RKO (cell line): ENCODE measurements around the gene OR2B6.
"Not testable (repeated sequence)": the region's sequence is repeated elsewhere in the genome, so short reads cannot be mapped to it uniquely, and the experiment has no call there.

ENCODE experiments used
- DNase-seq: peaks from one replicate; pipeline ENCODE4 v3.0.0-alpha.2; 2016; ENCODE audit warnings: low spot score

OR2B6 gene

GRCh38 chr6:27956941-27957340 is at the start of gene OR2B6:
OR2B6 (plus strand) TSS chr6:27957241; CDS start chr6:27957241, 0 bp downstream.
- no peak for DNase-seq

GRCh38 chr6:27908017-27908416 is 49.0 kb upstream of the OR2B6 start:
- DNase-seq: no peak

- DNase-seq: no peak
Measured at GRCh38 chr6:27911956-27912446, 45.0 kb upstream of the OR2B6 start, which contains the start of gene OR2B2. OR2B2 (minus strand) TSS chr6:27912396; CDS start chr6:27912319, 77 bp downstream.

- DNase-seq: peak; percentile 20
Measured at GRCh38 chr6:27922949-27923348, 34.1 kb upstream of the OR2B6 start.

- no peak for DNase-seq
Measured at GRCh38 chr6:27924179-27924578, 32.9 kb upstream of the OR2B6 start.

- DNase-seq: not testable (repeated sequence)
Measured at GRCh38 chr6:27928041-27928440, 29.0 kb upstream of the OR2B6 start.

- DNase-seq: not testable (repeated sequence)
Measured at GRCh38 chr6:27929930-27930329, 27.1 kb upstream of the OR2B6 start.

GRCh38 chr6:27931209-27931608 is 25.8 kb upstream of the OR2B6 start:
- no peak for DNase-seq

GRCh38 chr6:27940766-27941165 is 16.3 kb upstream of the OR2B6 start:
- DNase-seq: peak; percentile 7

GRCh38 chr6:27943072-27943471 is 14.0 kb upstream of the OR2B6 start:
- not testable (repeated sequence) for DNase-seq

GRCh38 chr6:27948237-27948636 is 8.8 kb upstream of the OR2B6 start:
- no peak for DNase-seq

GRCh38 chr6:27951040-27951439 is 6.0 kb upstream of the OR2B6 start:
- DNase-seq: no peak

GRCh38 chr6:27957516-27957915 is 475 bp downstream of the OR2B6 start:
- no peak for DNase-seq

GRCh38 chr6:27962506-27962905 is 5.5 kb downstream of the OR2B6 start:
- DNase-seq: no peak

- DNase-seq: no peak
Measured at GRCh38 chr6:27966044-27966443, 9.0 kb downstream of the OR2B6 start.

GRCh38 chr6:27966816-27967426 is 9.9 kb downstream of the OR2B6 start:
- no peak for DNase-seq

- DNase-seq: no peak
Measured at GRCh38 chr6:27970444-27970843, 13.4 kb downstream of the OR2B6 start.

GRCh38 chr6:27972750-27973149 is 15.7 kb downstream of the OR2B6 start:
- DNase-seq: no peak

- DNase-seq: no peak
Measured at GRCh38 chr6:27977387-27977786, 20.3 kb downstream of the OR2B6 start.

- DNase-seq: no peak
Measured at GRCh38 chr6:27978705-27979104, 21.7 kb downstream of the OR2B6 start.

- DNase-seq: no peak
Measured at GRCh38 chr6:27980111-27980510, 23.1 kb downstream of the OR2B6 start.

GRCh38 chr6:27986928-27987725 is 30.1 kb downstream of the OR2B6 start:
- DNase-seq: peak; percentile 53

GRCh38 chr6:27994616-27995015 is 37.6 kb downstream of the OR2B6 start:
- DNase-seq: no peak
